Endodermal cell (in vitro differentiated cells): ENCODE measurements around the gene TOP2A. TPM values are rescaled to one million over a fixed set of nuclear protein-coding genes. Genes with fewer than 3 reads are reported as not detected.
"Not testable (repeated sequence)": the region's sequence is repeated elsewhere in the genome, so short reads cannot be mapped to it uniquely, and the experiment has no call there.

Experiments used
- DNase-seq: peaks from one replicate; pipeline ENCODE4 v3.0.0-alpha.2; 2017
- H3K27ac ChIP-seq: 2 replicates; pipeline ENCODE4 v1.5.1; 2013; ENCODE audit warnings: mild to moderate bottlenecking, low read depth, low read length, moderate library complexity
- H3K27me3 ChIP-seq: 2 replicates; pipeline ENCODE4 v1.6.1; 2013; ENCODE audit warnings: mild to moderate bottlenecking, low read length, moderate library complexity; ENCODE audit not compliant: insufficient read depth, control insufficient read depth, poor library complexity, severe bottlenecking
- H3K36me3 ChIP-seq: 2 replicates; pipeline ENCODE4 v1.7.0; 2013; ENCODE audit warnings: mild to moderate bottlenecking, low read length, moderate library complexity; ENCODE audit not compliant: control insufficient read depth, insufficient read depth
- H3K4me1 ChIP-seq: one replicate; pipeline ENCODE4 v1.7.0; 2013; ENCODE audit warnings: low read length; ENCODE audit not compliant: control insufficient read depth, insufficient read depth
- H3K4me3 ChIP-seq: 2 replicates; pipeline ENCODE4 v1.5.1; 2013; ENCODE audit warnings: mild to moderate bottlenecking, low read length, moderate library complexity
- H3K9ac ChIP-seq: 2 replicates; pipeline ENCODE4 v1.6.1; 2013; ENCODE audit warnings: mild to moderate bottlenecking, low read length, moderate library complexity; ENCODE audit not compliant: poor library complexity, severe bottlenecking; ENCODE audit errors: extremely low read depth
- H3K9me3 ChIP-seq: 2 replicates; pipeline ENCODE4 v1.6.1; 2013; ENCODE audit warnings: mild to moderate bottlenecking, low read length, moderate library complexity; ENCODE audit not compliant: control insufficient read depth
- H3K27ac Mint-ChIP-seq: 2 replicates; pipeline ENCODE4 v1.8.0; 2020; ENCODE audit warnings: mixed read lengths
- H3K27me3 Mint-ChIP-seq: 2 replicates; pipeline ENCODE4 v1.8.0; 2021; ENCODE audit warnings: mild to moderate bottlenecking, mixed read lengths; ENCODE audit not compliant: insufficient read depth
- H3K36me3 Mint-ChIP-seq: 2 replicates; pipeline ENCODE4 v1.8.0; 2020; ENCODE audit warnings: low read depth, mixed read lengths
- H3K4me1 Mint-ChIP-seq: 2 replicates; pipeline ENCODE4 v1.8.0; 2020; ENCODE audit warnings: mixed read lengths
- H3K4me3 Mint-ChIP-seq: 2 replicates; pipeline ENCODE4 v1.8.0; 2020; ENCODE audit warnings: mild to moderate bottlenecking, moderate library complexity, mixed read lengths
- H3K9me3 Mint-ChIP-seq: 2 replicates; pipeline ENCODE4 v1.8.0; 2020; ENCODE audit warnings: mild to moderate bottlenecking, mixed read lengths
- WGBS, 2 experiments: methylation state at CpG; one replicate each; pipeline versions ENCODE4 v1.1.5 to v1.1.7; 2013; ENCODE audit warnings: missing lambda C conversion rate in 2 of 2, mixed read lengths in 1 of 2; ENCODE audit not compliant: insufficient coverage in 1 of 2, insufficient read length in 1 of 2; 5-methylcytosine and 5-hydroxymethylcytosine counted together
- total RNA-seq, 2 donors: library from RNA; stranded (reverse); fragmentation: NEBNext Ultra II Directional in 1 of 2; extraction: Animal tissue kit (Norgen Biotek cat#: 25700) in 1 of 2; gene quantifications; 2 replicates in 1 of 2; 3 replicates in 1 of 2; pipeline ENCODE4 v1.2.1, GENCODE V29; 2021
- TF ChIP-seq, protein P1 (sequence below): fragments of 200-600 bp; sonication (generic); conservative IDR thresholded peaks from 2 replicates; pipeline ENCODE4 v1.5.0; 2021; ENCODE audit warnings: antibody characterized with exemption, mild to moderate bottlenecking

Gene TOP2A
- total RNA-seq, 2 donors from 2014 or later = 173 to 246 TPM

DNA sequence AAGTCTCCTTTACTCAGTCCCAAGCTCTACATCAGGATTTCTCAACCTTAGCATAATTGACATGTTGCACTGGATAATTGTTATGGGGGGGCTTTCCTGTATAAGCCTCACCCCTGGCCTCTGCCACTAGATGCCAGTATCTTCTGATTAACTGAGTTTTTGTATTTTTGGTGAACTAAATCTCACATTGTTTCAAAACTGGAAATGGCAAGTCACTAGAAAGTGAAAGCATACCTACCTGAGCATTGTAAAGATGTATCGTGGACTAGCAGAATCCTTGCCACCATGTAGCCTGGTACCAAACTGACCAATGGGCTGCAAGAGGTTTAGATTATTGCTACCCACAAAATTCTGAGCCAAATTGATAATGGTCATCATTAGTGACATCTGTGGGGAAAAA, 15.0 kb downstream of the TOP2A start:
- Histone ChIP-seq H3K4me3 (no peak overlapping the region), H3K9ac (no peak overlapping the region), H3K9me3 (no peaks in the 10 kb centered on the region), H3K27me3 (no peaks in the 10 kb centered on the region), H3K4me1 (no peaks in the 10 kb centered on the region), H3K36me3 (peaks cover 92% of the 10 kb centered on the region), H3K27ac (no peak overlapping the region)
- no peak overlapping the region for H3K27ac Mint-ChIP-seq
- 88 to 95% methylated on average over 1 of the region's 1 CpG for WGBS, 2 experiments
- TF ChIP-seq, protein P1, sequence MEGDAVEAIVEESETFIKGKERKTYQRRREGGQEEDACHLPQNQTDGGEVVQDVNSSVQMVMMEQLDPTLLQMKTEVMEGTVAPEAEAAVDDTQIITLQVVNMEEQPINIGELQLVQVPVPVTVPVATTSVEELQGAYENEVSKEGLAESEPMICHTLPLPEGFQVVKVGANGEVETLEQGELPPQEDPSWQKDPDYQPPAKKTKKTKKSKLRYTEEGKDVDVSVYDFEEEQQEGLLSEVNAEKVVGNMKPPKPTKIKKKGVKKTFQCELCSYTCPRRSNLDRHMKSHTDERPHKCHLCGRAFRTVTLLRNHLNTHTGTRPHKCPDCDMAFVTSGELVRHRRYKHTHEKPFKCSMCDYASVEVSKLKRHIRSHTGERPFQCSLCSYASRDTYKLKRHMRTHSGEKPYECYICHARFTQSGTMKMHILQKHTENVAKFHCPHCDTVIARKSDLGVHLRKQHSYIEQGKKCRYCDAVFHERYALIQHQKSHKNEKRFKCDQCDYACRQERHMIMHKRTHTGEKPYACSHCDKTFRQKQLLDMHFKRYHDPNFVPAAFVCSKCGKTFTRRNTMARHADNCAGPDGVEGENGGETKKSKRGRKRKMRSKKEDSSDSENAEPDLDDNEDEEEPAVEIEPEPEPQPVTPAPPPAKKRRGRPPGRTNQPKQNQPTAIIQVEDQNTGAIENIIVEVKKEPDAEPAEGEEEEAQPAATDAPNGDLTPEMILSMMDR = no peak
- no peak overlapping the region for H3K4me3 Mint-ChIP-seq
- H3K9me3 Mint-ChIP-seq = no peaks in the 10 kb centered on the region
- H3K27me3 Mint-ChIP-seq = no peaks in the 10 kb centered on the region
- DNase-seq = no peak
- H3K36me3 Mint-ChIP-seq = peaks cover 80% of the 10 kb centered on the region
- H3K4me1 Mint-ChIP-seq = no peaks in the 10 kb centered on the region

DNA sequence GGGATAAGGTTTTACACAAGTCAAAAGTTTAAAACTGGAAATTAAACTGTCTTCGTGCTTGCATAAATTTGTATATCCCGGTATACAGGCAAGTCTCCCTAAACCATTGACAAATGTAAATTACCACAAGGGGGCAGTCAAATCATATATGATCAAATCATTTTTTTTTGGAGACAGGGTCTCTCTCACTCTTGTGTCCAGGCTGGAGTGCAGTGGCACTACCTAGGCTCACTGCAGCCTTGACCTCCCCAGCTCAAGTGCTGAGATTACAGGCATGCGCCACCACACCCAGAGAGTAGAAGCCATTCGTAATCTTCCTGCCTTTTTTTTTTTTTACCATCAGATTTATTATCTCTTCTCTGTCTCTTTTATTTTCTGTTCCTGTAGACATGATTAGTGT, 18.5 kb downstream of the TOP2A start:
- H3K27ac ChIP-seq = no peak overlapping the region
- DNase-seq = no peak
- H3K9ac ChIP-seq = no peak overlapping the region
- no peaks in the 10 kb centered on the region for H3K27me3 ChIP-seq
- H3K36me3 ChIP-seq = peaks cover 99% of the 10 kb centered on the region
- H3K27me3 Mint-ChIP-seq = no peaks in the 10 kb centered on the region
- H3K9me3 ChIP-seq = no peaks in the 10 kb centered on the region
- H3K4me3 ChIP-seq = no peak overlapping the region
- peaks cover 73% of the 10 kb centered on the region for H3K36me3 Mint-ChIP-seq
- TF ChIP-seq, protein P1 = peak; percentile 78
- no peaks in the 10 kb centered on the region for H3K4me1 Mint-ChIP-seq
- WGBS, 2 experiments = 85 to 97% methylated on average over 3 to 4 of the region's 4 CpGs
- H3K4me3 Mint-ChIP-seq = no peak overlapping the region
- no peaks in the 10 kb centered on the region for H3K9me3 Mint-ChIP-seq
- no peaks in the 10 kb centered on the region for H3K4me1 ChIP-seq
- no peak overlapping the region for H3K27ac Mint-ChIP-seq

DNA sequence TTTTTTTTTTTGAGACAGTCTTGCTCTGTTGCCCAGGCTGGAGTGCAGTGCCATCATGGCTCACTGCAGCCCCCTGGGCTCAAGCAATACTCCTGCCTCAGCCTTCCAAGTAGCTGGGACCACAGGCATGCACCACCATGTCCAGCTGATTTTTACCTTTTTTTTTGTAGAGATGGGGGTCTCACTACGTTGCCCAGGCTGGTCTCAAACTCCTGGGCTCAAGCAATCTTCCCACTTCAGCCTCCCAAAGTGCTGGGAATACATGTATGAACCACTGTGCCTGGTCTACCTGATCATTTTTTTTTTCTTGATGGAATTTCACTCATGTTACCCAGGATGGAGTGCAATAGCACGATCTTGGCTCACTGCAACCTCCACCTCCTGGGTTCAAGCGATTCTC, 31.1 kb downstream of the TOP2A start:
- DNase-seq = peak; percentile 24
- not testable (repeated sequence) for H3K9me3 ChIP-seq, H3K4me1 ChIP-seq, H3K27me3 Mint-ChIP-seq, H3K9me3 Mint-ChIP-seq, H3K4me3 Mint-ChIP-seq, H3K9ac ChIP-seq, H3K4me3 ChIP-seq, H3K27ac ChIP-seq, H3K27ac Mint-ChIP-seq, H3K27me3 ChIP-seq, H3K4me1 Mint-ChIP-seq
- H3K36me3 ChIP-seq = peaks cover 44% of the 10 kb centered on the region
- WGBS, 2 experiments = 94 to 96% methylated on average over 3 of the region's 3 CpGs
- H3K36me3 Mint-ChIP-seq = peaks cover 37% of the 10 kb centered on the region

DNA sequence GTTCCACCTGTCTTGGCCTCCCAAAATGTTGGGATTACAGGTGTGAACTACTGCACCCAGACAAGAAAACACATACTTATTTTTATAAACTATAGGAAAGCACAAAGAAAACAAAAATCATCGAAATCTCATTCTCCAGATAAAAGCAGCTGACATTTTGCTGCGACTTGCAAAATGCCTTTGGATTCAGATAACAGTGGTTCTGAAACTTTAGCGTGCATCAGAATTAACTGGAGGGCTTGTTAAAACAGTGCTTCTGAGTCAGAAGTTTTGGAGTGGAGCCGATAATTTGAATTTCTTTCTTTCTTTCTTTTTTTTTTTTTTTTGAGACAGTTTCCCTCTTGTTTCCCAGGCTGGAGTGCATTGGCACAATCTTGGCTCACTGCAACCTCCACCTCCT, 35.4 kb downstream of the TOP2A start:
- Histone ChIP-seq H3K27ac (no peak overlapping the region), H3K27me3 (no peaks in the 10 kb centered on the region), H3K9me3 (no peaks in the 10 kb centered on the region), H3K9ac (no peak overlapping the region), H3K4me3 (no peak overlapping the region), H3K36me3 (peaks cover 2% of the 10 kb centered on the region), H3K4me1 (no peaks in the 10 kb centered on the region)
- H3K4me3 Mint-ChIP-seq = no peak overlapping the region
- H3K27me3 Mint-ChIP-seq = no peaks in the 10 kb centered on the region
- H3K9me3 Mint-ChIP-seq = no peaks in the 10 kb centered on the region
- WGBS, 2 experiments = 94 to 100% methylated on average over 4 of the region's 4 CpGs
- peak; percentile 6 for DNase-seq
- TF ChIP-seq, protein P1 = no peak
- H3K36me3 Mint-ChIP-seq = peaks cover 2% of the 10 kb centered on the region
- H3K27ac Mint-ChIP-seq = no peak overlapping the region
- H3K4me1 Mint-ChIP-seq = no peaks in the 10 kb centered on the region
